GM12873 (cell line): Measurements from ENCODE around the gene TYW5.

Experiments
- CTCF ChIP-seq: IDR thresholded peaks from 2 replicates; pipeline ENCODE4 v1.5.1; 2012; ENCODE audit warnings: low read depth, mild to moderate bottlenecking, moderate library complexity, low read length, control low read depth; ENCODE audit not compliant: insufficient read depth; ENCODE audit errors: missing control alignments

TYW5 gene

GRCh38 chr2:199972088-199972626 is 16.9 kb upstream of the TYW5 start:
- TF ChIP-seq CTCF = no peak

- TF ChIP-seq CTCF = no peak
Observed at GRCh38 chr2:199968126-199968525, 12.8 kb upstream of the TYW5 start.

GRCh38 chr2:199966976-199967375 is 11.7 kb upstream of the TYW5 start:
- TF ChIP-seq CTCF = no peak

- TF ChIP-seq CTCF = no peak
Observed at GRCh38 chr2:199966405-199966804, 11.1 kb upstream of the TYW5 start.

- TF ChIP-seq CTCF = no peak
Observed at GRCh38 chr2:199962203-199962602, 6.9 kb upstream of the TYW5 start.

- no peak for TF ChIP-seq CTCF
Observed at GRCh38 chr2:199958014-199958413, 2.7 kb upstream of the TYW5 start.

- no peak for TF ChIP-seq CTCF
Observed at GRCh38 chr2:199956062-199956380, 730 bp upstream of the TYW5 start.

- TF ChIP-seq CTCF = no peak
Observed at GRCh38 chr2:199955007-199955338, 318 bp downstream of the TYW5 start.
